DMS 273 (cell line): ENCODE data around the gene KATNBL1.
A peak's percentile ranks its signal among the peaks of the same experiment; 100 is the strongest.

ENCODE experiments used
- DNase-seq: peaks from one replicate; lab custom pipeline; 2025; ENCODE audit not compliant: unreplicated experiment; lab: John Stamatoyannopoulos, UW

Gene KATNBL1

DNA sequence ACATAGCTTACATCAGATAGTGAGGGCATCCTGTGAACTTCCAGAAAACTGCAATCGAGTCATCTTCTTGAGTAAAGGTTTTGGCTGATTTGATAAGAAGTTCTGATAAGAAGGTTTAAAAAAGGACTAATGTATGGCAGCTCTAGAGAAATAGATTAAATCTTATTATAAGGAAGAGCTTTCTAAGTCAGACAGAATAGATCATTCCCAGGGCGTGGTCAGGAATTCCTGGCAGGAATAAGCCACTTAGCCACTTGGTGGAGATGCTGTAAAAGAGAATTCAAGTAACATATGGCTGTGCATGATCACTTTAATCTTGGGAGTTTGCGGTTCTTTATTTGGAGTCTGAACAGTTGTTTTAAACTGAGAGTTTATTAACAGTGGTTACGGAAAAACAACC is 90.6 kb downstream of the KATNBL1 start:
- peak; percentile 74 for DNase-seq

DNA sequence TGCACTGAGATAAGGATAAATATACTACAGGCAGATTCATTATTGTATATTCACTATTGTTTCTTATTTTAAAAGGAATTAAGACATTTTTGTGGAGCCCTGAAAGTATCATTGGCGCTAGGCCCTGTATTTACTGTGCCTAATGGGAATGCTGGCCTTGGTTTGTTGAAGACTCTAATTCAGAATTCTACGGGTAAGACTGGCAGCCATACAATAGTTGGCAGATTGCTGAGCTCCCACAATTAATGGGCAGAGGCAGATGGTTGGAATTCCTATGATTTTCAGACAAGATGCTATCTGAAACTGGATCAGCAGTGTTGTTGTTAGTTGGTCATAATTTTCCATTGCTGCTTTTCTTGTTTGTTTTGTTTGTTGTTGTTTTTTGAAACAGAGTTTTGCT is 93.3 kb downstream of the KATNBL1 start:
- DNase-seq = peak; percentile 83

DNA sequence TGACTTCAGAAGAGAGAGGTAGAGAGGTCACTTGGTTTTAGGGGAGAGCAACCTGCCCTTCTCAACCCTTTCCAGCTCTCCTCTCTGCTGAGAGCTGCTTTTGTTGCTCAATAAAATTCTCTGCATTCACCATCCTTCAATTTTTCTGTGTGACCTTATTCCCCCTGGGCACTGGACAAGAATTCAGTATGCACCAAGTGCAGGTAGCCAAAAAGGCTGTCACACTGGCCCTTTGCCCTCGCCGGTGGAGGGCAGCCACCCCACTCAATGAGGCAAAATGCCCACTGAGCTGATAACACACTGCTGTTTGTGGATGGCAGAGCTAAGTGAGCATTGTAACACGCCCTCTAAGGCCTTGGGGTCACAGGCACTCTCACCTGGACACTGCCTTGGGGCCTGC is 95.2 kb downstream of the KATNBL1 start:
- DNase-seq = no peak

DNA sequence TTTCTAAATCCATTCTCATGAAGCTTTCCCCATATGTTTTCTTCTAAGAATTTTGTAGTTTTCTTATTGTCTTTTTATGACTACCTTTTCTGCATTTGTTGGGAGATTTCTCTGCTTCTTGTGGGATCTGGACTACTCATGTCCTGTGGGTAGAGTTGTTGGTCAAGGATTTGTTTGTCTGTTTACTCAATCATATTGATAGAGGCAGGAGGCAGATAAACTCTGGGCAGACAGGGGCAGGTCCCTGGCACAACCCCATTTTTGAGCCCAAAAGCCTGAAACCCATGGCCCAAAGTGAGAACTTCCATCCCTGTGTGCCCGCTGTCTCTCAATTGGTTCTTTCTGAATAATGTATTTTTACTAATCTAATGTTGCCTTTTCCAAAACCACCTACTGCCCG is 95.7 kb downstream of the KATNBL1 start:
- DNase-seq = no peak

DNA sequence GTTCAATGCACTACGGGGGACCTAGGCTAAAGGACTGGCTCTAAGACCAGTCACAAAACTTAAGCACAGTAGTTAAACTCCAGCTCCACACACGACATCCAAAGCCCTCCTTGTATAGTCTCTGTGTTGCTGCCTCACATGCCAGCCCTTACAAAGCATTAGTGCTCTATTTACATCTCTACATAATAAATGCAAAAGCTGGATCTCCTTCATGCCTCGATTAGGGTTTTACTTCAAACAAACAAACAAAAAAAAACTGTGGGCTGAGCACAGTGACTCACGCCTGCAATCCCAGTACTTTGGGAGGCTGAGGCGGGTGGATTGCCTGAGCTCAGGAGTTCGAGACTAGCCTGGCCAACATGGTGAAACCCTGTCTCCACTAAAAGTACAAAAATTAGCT is 98.4 kb downstream of the KATNBL1 start:
- no peak for DNase-seq

DNA sequence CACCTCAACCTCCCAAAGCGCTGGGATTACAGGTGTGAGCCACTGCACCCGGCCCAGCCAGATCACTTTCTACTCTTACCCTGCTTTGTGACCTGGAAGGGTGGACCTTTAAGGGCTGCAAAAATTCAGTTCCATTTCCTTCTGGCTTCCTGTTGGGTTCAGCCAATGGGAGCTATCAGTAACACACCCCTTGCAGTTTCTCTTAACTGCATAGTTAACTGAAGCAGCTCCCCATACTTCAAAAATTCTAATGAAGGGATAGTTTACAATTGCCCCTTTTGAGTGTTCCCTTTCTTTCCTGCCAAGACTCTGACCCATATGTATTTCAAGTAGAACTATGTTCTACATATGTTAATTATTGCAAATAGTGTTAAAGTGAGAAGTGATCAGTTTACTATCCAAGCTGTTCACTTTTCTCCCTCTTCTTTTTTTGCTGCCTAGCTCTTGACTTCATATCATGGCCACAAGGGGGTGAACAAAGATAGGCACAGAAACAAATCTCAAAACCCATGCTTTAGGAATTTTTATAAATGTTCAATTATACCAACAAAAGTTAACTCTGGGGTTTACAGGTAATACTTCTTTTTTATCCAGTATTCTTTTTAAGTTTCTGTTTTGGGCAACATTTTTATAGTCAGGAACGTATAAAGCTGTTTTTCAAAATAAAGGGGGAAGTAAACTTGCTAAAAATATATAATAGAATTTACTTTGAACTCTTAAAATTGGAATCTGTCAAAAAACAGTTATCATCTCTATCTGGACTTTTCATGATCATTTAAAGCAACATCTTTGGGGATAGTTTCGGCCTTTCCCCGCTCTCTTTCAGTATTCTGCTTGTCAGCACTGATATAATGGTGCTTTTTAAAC is 99.9 kb downstream of the KATNBL1 start:
- DNase-seq = peak; percentile 72

DNA sequence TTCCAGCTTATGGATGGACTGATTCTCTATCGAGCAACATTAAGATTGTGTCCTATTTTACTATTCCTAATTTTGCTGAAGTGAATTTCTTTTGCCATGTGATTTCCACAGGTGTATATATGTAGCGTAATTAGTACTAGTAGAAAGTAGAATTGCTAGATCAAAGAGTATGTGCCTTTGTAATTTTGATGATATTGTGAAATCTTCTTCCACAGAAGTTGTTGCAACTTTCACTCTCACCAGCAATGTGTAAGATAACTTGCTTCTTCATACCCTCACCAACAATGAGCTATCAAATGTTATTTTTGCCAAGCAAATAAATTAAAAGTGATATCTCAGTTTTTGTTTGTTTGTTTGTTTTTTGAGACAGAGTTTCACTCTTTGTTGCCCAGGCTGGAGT is 102.6 kb downstream of the KATNBL1 start:
- no peak for DNase-seq

DNA sequence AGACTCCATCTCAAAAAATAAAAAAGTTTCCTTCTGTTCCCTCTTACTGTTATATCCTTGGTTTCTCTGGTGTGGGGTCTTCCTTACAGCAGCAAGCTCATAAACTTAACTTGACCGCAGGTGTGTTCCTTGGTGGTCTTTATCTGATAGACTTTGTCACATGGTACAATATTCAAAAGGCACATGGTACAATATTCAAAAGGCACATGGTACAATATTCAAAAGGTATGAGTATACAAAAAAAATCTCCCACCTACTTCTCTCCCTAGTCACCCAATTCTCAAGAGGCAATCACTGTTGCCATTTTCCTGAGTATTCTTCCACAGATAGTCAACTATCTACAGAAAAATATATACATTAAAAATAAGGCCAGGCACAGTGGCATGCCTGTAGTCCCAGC is 103.5 kb downstream of the KATNBL1 start:
- DNase-seq = no peak

DNA sequence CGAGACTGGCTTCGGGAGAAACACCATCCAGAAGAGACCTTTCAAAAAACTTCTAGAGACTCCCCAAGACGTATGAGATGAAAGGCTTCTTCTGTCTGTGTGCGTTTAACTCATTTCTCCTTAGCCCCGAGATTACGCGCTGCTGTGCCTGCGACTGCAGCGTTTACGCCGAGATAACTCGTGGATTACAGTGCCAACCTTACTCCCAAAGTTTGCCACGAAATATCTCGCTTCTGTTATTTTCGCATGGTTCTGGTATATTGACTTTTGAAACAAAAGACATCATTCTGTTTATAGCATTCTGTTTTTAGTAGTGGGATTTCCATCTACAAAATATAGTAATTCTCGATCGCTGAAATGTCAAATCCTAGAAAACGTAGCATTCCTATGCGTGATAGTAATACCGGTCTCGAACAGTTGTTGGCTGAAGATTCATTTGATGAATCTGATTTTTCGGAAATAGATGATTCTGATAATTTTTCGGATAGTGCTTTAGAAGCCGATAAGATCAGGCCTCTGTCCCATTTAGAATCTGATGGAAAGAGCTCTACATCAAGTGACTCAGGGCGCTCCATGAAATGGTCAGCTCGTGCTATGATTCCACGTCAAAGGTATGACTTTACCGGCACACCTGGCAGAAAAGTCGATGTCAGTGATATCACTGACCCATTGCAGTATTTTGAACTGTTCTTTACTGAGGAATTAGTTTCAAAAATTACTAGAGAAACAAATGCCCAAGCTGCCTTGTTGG is 107.5 kb downstream of the KATNBL1 start:
- no peak for DNase-seq

DNA sequence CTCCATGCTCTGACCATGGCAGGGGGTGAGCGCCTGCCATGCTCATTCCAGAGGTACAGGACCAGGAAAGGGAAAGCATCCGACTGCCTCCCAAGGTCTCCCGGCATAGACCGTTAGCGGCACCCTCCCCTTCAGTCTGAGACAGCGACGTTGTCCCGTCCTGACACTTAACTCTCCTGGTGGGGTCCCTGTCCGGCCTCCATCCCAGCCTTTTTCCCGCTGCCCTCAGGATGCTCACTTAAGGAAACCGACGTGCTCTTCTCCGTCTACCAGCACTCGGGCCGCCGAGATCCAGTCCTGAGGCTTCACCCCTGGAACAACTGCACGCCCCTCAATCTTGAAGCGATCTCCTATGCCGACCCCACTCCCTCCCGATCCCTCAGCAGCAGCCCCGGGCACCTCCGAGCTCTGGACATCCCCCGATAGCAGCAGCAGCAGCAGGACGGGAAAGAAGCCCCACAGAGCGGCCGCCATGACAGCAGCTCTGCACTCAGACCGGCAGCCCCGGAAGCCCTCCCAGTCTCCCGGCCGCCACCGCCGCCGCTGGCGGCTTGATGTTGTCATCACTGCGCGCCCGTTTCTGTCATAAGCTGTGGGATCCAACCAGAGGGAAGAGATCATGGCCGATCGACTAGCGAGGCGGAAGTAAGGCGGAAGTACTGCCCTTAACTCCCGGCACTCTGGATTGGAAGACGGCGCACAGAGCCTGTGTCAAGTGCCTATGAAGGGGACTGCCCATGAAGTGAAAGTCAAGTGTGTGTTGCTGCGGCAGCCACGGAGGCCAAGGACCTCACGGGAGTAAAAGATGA is 108.3 kb downstream of the KATNBL1 start, which contains the start of the genes EMC7 and PGBD4:
Gene EMC7, minus strand, starts transcription at position 497 of the 809 bp plus-strand sequence. Its CDS starts 23 bp downstream, at position 474.
Gene PGBD4, plus strand, starts transcription at position 718 of the 809 bp plus-strand sequence. CDS start 449 bp downstream, outside the sequence.
- DNase-seq = peak; percentile 98

DNA sequence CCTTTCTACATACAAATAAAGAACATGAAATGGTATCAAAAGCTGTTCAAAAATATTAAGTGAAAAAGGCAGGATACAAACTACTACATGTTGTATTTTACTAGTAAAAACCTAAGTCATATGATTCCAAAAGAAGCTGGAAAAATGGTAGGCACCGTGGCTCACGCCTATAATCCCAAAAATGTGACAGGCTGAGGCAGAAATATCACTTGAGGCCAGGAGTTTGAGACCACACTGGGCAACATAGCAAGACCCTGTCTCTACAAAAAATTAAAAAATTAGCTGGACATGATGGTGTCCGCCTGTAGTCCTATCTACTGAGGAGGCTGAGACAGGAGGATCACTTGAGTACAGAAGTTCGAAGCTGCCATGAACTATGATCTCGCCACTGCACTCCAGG is 110.0 kb downstream of the KATNBL1 start:
- DNase-seq = no peak
